ENCODE results near the gene DCST2. TPM values are rescaled to one million over a fixed set of nuclear protein-coding genes. Genes with fewer than 3 reads are reported as not detected.
"Not testable (repeated sequence)": the region's sequence is repeated elsewhere in the genome, so short reads cannot be mapped to it uniquely, and the experiment has no call there.

DCST2 gene
- total RNA-seq, 1 experiment from 2014 or later, result not detected

DNA sequence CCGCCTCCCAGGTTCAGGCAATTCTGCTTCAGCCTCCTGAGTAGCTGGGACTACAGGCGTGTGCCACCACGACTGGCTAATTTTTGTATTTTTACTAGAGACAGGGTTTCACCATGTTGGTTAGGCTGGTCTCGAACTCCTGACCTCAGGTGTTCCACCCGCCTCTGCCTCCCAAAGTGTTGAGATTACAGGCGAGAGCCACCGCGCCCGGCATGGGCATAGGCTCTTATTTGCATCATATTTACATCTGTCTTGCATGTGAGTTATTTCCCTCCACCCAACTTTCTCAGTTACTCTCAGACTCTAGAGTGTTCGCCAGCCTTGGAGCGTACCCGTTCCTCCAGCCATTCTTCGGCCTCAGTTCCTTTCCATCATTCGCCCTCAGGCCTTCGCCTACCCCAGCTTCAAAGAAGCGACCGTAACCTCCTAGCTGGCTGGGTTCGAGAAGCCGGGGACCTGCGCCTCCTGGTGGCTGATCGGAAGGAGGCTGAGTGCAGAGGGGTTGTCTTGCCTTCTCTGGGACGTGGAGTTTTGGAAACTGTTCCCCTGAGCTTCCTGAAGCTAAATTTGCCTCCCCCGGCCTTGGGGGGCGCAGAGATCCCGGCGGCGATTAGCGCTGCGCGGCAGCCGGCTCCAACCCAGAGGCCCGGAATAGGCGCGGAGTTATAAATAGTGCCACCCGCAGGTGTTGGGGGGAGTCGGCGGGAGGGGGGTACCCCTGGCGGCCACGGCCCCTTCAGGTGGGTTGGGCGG is 34.6 kb downstream of the DCST2 start:
- DNase-seq (ENCODE audit: low read depth), result no peak

DNA sequence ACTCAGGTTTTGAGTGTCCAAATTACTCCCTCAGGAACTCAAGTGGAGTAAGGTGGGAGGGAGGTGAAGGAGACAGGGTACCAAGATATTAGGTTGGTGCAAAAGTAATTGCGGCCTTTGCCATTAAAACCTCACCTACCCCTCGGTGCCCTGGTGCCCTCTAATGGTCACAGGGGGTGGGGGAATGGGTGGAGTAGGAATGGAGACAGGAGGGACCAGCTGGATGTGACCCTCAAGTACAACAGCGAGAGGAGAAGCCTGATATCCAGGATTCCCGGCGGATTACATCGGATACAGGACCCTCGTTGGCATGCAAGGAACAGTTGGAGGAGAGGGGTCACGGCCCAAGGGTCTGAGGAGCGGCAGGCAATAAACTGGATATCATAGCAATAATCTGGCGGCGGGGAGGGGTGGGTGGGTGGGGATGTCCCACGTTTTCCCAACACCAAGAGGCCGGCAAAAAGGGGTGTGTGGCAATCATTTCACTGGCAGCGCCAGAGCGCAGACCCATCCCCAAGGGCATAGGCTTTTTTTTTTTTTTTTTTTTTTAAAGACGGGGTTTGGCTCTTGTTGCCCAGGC is 35.3 kb downstream of the DCST2 start:
- DNase-seq (ENCODE audit: low read depth), result no peak

DNA sequence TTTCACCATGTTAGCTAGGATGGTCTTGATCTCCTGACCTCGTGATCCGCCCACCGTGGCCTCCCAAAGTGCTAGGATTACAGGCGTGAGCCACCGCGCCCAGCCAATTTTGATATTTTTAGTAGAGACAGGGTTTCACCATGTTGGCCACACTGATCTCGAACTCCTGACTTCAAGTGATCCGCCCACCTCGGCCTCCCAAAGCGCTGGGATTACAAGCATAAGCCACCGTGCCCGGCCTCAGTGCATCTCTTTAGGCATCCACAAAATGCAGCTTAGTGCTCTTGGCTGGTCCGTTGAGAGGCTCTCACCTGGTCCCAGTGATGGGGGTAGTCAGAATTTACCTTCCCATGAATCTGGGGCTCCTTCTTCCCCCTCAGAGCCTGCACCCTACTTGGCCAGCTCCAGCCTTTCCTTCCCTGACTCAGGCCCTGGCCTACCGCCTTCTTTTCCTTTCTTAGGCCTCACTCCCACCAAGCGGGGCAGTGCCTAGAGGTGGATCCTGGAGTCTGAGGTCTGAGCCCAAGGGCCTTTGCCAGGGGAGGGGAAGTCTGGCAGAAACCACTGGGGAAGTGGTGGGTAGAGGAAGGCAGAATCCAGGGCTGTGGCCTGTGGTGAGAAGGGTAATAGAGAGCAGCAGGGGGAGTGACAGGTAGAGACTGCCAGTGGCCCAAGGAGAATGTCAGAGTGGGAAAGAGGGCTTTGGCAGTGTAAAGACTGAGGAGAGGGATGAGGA is 36.4 kb downstream of the DCST2 start:
- DNase-seq (ENCODE audit: low read depth), result no peak

DNA sequence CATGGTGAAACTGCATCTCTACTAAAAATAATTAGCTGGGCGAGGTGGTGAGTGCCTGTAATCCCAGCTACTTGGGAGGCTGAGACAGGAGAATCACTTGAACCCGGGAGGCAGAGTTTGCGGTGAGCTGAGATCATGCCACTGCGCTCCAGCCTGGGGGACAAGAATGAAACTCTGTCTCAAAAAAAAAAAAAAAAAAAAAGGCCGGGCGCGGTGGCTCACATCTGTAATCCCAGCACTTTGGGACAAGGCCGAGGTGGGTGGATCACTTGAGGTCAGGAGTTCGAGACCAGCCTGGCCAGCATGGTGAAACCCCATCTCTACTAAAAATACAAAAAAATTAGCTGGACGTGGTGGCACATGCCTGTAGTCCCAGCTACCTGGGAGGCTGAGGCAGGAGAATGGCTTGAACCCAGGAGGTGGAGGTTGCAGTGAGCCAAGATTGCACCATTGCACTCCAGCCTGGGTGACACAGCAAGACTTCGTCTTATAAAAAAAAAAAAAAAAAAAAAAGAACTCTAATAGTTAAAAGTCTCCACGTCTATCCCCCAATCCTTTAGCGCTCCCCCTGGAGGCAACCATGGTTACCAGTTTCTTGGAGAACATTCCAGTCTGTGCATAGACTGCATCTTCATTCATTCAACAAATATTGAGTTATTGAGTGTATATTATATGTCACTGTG is 38.1 kb downstream of the DCST2 start:
- peak; percentile 82 for DNase-seq (ENCODE audit: low read depth)

DNA sequence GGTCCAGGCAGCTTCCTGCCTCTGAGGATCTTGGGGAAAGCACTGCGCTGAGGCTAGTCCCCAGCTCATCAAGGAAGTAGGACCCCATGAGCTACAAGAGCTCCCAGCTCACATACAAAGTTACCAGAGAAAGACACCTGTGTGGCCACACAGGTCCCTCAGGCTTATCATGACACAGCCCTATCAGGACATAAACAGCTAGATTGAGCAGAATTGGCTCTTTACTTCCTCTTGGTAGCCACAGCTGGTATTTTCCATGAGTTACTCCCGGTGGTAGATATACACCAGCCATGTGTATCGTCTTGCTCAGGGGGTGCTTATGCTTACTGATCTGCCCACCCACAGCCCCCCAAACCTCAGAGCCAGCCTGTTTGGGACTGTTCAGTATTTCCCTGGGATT is 39.0 kb downstream of the DCST2 start:
- no peak for DNase-seq (ENCODE audit: low read depth)

DNA sequence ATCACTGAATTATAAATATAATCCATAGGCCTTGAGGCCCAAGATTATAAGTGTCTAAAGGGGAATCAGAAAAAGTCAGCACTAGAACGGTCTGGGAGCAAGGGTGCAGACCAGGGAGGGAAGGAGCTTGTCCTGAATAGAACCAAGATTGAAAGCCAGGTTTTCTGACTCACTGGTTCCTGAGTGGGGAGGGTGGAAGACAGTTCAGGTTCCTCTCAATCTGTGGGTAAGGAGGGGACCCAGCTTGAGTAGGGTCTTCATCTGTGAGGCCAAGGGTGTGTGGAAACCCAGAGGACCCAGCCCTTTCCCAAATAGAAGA is 39.4 kb downstream of the DCST2 start:
- no peak for DNase-seq (ENCODE audit: low read depth)

DNA sequence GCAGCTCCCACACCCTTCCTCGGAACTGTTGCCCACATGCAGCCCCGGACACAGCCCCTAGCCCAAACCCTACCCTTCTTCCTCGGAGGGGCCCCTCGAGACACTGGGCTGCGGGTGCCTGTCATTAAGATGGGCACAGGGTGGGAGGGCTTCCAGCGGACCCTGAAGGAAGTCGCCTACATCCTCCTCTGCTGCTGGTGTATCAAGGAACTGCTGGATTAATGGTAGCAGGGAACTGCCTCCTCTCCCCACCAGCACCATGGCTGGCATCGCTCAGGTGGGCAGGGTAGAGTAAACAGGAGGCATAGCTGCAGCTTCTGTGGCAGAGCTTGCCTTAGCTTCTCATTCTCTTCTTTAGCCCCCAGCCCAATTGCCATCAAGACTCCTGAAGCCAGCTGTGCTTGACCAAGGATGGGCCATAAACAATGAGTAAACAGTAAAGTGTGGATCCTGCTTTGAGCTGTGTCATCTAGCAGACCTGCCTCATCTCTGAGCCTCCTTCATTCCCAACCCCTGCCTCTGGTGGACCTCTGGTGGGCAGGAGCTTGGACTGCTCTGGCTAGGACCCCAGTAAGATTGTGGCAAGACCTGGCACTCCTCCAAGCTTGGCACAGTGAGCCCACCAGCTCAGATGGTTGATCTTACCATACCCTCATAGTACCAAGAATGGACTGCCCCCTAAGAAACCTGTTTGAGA is 39.9 kb downstream of the DCST2 start, which contains the start of gene LENEP:
TSS of gene LENEP (plus strand) at position 15 of the 697 bp plus-strand sequence. CDS start at position 37, 22 bp downstream.
- DNase-seq (ENCODE audit: low read depth), result no peak

DNA sequence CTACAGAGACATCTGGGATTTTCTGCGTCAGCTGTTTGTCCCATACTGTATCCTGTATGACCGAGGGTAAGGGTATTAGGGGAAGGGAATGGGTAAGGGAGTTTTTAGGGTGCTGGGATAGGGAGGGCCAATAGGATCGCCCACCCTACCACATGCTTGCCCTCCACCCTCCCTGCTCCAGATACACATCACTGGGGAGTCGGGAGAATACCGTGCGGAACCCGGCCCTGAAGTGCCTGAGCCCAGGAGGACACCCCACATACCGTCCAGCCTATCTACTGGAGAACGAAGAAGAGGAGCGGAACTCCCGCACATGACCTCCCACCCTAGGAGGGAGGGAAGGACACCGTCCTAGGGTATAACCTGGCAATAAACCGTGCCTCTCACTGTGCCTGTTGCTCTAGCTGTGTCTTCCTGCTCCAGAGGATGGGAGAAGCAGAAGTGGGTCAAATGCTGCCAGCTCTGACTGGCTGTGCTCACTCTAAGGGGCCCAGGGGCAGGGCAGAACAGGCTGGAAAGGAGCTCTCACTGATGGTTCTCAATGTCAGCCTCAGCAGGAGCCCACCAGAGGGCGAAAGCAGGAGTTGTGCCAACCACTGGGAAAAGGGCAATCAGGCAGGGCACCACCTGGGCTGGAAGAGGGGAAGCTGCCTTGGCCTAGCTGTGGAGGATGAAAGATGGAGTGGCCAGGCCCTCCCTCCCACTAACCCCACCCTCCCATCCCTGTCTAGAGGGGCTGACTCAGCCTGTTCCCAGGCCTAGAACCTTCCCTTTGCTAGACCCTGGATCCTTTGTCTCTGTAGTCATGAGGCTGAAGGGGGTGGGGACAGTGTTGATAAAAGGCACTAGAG is 40.6 kb downstream of the DCST2 start:
- peak; percentile 62 for DNase-seq (ENCODE audit: low read depth)

DNA sequence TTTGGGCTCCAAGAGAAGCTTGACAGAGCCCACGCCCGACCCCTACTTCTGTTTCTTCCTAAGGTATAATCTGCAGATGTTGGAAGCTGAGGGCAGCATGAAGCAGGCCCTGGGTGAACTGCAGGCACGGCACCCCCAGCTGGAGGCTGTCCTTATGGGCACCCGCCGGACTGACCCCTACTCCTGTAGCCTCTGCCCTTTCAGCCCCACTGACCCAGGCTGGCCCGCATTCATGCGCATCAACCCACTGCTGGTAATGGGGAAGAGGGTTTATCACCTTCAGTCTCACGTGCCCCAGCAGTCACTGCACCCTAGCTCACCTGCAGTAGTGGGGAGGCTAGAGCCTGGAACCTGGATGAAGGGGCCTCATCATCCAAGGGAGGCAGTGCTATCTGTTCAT is 43.3 kb downstream of the DCST2 start:
- DNase-seq (ENCODE audit: low read depth), result no peak

DNA sequence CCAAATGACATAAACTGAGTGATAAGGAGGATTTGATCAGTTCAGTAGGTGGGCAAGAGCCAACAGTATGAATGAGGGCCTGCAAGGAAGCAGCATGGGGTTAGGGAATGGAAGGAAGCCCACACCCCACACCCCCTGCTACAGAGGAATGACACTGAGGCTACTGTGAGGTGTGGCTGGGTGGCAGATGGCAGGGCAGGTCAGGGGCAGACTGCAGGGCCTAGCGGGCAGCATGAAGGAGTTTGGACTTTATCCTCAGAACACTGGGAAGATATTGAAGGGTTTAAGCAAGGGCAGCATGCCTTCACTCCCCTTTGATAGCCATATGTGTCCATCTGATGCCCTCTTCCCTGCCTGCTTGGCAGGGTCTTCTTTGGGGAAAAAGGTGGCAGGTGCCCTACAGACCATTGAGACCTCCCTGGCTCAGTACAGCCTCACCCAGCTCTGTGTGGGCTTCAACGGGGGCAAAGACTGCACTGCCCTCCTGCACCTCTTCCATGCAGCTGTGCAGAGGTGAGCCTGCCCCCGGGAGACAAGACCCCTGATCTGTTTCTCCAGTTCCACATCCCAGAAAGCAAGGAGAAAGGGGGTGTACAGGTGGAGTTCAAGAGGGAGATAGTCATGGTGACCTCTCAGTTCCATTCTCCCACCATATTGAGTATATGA is 44.3 kb downstream of the DCST2 start:
- DNase-seq (ENCODE audit: low read depth), result no peak

DNA sequence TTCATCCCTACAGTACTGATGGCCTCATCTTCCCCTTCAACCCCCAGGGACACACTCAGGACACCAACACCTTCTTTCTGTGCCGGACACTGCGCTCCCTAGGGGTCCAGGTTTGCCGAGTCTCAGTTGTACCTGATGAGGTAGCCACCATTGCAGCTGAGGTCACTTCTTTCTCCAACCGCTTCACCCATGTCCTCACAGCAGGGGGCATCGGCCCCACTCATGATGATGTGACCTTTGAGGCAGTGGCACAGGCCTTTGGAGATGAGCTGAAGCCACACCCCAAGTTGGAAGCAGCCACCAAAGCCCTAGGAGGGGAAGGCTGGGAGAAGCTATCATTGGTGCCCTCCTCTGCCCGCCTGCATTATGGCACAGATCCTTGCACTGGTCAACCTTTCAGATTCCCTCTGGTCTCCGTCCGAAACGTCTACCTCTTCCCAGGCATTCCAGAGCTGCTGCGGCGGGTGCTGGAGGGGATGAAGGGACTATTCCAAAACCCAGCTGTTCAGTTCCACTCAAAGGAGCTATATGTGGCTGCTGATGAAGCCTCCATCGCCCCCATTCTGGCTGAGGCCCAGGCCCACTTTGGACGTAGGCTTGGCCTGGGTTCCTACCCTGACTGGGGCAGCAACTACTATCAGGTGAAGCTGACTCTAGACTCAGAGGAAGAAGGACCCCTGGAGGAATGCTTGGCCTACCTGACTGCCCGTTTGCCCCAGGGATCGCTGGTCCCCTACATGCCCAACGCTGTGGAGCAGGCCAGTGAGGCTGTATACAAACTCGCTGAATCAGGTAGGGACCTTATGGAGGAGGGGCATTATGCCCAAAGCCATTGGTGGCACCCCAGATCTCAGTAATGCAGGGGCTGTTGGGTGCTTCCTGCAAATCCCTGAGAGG is 45.3 kb downstream of the DCST2 start:
- no peak for DNase-seq (ENCODE audit: low read depth)

DNA sequence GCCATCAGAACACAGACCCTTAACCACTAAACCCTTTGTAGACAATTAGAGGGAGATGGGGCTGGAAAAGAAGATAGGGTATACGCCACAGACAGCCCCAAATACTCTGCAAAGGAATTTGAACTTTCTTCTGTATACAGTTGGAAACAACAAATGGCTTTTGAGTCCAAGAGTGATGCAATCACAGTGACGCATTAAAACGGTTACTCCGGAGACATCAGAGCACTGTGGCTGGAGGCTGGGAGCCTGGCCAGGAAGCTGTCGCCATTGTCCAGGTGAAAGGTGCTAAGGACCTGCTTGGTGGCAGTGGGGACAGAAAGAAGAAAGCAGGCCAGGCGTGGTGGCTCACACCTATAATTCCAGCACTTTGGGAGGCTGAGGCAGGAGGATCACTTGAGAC is 46.3 kb downstream of the DCST2 start:
- DNase-seq (ENCODE audit: low read depth), result no peak

DNA sequence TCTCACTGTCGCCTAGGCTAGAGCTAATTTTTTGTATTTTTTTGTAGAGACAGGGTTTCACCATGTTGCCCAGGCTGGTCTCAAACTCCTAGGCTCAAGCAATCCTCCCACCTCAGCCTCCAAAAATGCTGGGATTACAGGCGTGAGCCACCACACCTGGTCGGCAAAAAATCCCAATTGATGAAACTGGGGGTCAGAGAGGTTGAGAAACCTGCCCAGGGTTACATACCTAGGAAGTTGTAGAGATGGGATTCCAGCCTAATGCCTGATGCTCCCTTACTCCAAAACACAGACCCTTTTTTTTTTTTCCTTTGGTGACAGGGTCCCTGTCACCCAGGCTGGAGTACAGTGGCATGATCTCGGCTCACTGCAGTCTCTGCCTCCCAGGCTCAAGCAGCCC is 46.8 kb downstream of the DCST2 start:
- not testable (repeated sequence) for DNase-seq (ENCODE audit: low read depth)

DNA sequence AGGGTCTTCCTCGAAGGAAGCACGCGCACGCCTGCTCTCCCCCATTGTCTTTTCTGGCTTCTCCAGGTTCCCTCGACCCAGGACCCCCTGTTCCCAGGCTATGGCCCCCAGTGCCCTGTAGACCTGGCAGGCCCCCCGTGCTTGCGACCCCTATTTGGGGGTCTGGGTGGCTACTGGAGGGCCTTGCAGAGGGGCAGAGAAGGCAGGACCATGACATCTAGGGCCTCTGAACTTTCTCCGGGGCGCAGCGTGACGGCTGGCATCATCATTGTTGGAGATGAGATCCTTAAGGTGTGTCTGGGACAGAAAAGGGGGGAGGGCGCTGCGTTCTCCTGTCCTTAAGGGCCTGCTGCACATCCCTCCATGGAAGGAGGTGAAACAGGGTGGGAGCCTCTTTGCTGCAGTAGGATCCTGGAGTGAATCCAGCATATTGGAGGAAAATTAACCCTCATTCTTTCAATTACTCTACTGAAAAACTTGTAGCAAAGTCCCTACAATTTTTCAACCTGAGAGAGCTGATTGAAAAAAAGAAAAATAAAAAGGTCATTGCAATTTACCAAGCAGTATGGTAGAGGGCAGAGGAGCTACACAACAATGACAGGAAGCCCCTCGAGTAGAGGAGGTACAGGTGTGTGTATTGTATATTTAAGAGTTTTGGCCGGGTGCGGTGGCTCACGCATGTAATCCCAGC is 49.7 kb downstream of the DCST2 start:
- no peak for DNase-seq (ENCODE audit: low read depth)

DNA sequence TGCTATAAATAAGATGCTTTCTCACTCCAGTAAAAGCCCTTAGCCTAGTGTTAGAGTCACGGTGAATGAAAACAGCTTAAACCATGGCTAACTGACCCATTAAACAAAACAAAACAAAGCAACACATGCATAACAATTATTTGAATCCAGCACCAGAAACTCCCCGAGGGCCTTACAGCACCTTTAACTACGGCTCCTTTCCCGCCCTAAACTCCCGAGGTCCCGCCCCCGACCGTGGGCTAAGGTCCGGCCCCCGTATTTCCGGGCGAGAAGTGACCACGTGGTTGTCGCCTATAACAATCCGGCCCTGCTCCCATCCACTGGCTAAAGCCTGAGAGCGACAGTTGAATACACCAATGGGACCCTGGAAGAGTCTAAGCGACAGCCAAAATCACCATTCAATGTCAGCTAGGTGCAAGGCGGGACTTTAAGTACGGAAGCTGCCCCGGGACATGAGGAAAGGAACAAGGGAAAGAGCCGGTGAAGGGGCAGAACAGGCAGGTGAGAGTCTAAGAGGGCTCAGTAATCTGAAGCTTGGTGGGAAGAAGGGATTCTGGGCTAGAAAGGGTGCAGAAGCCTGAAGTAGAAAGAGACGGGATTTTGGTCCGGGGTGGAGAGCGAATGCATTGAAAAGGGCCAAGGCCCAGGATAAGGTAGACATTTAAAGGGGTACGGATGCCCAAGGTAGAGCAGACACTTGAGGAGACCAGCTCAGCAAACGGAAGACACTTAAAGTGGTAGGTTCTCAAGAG is 50.5 kb downstream of the DCST2 start, which contains the start of gene FLAD1:
TSS of gene FLAD1 (plus strand) at position 448 of the 752 bp plus-strand sequence. CDS start 351 bp downstream, outside the sequence.
- DNase-seq (ENCODE audit: low read depth), result peak; percentile 100

DNA sequence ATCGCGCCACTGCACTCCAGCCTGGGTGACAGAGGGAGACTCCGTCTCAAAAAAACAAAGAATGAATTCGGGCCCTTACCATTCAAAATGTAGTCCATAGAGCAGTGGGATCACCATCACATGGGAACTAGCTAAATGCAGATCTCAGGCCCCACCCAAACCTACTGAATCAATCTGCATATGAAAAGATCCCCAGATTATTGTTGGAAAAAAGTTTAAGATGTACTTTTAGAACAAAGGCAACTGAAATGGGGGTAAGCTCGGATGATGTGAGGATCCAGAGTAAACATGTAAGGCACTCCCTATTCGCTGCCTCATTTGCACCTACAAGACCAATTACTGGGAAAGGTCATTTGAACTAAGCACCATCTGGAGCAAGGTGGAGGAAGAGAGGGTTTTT is 51.2 kb downstream of the DCST2 start:
- DNase-seq (ENCODE audit: low read depth), result no peak

DNA sequence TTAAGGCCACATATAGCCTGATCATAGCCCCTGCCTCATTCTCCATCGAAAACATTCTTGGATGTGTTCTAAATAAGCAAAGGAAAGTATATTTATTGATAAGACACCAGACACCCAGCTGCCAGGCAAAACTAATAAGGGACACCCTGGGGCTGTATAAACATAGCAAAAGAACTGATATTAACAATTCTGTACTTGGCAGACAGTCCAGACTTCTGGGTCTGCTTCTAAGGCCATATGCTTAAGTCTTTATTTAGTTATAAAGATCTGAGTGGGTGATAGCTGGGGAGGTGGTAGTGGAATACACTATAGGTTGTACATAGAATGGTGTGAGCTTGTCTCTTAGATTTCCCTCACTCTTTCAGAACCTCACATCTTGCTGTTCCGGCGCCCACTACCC is 55.2 kb downstream of the DCST2 start:
- no peak for DNase-seq (ENCODE audit: low read depth)

DNA sequence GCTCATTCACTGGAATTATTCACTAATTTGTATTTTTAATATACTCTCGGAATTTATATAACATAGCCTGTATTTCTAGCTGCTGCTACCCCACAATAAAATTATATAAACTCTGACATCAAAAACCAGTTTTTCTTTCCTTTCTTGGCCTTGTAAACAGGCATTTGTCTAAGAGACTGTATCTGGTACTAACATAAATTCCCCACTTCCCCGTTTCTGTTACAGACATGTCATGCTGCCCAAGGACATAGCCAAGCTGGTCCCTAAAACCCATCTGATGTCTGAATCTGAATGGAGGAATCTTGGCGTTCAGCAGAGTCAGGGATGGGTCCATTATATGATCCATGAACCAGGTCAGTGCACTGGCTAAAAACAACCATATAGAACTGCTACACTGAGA is 55.8 kb downstream of the DCST2 start:
- DNase-seq (ENCODE audit: low read depth), result not testable (repeated sequence)
